ENCODE data around the gene LNX2. TPM values are rescaled to one million over a fixed set of nuclear protein-coding genes. Genes with fewer than 3 reads are reported as not detected.

The LNX2 gene
- polyA plus RNA-seq, 1 donor (not counting 4 experiments of a cell fraction or from before 2014, with no cell fraction given) = 17.0 TPM

DNA sequence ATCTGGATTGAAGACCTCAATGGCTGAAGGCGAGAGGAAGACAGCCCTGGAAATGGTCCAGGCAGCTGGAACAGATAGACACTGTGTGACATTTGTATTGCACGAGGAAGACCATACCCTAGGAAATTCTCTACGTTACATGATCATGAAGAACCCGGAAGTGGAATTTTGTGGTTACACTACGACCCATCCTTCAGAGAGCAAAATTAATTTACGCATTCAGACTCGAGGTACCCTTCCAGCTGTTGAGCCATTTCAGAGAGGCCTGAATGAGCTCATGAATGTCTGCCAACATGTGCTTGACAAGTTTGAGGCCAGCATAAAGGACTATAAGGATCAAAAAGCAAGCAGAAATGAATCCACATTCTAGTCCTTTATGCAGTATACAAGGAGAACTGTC lies 2.6 kb upstream of the LNX2 start:
- peak overlapping the region; percentile 97 to 99 (median 98) for H3K4me3 ChIP-seq (ENCODE audit: control insufficient read depth in 2 of 3, extremely low read depth in 1 of 3, insufficient read depth in 2 of 3, low read depth in 1 of 3, low read length in 3 of 3)
- H3K36me3 ChIP-seq (ENCODE audit: control insufficient read depth in 2 of 2, extremely low read depth in 1 of 2, insufficient read depth in 2 of 2, low read length in 2 of 2) = peaks cover 6 to 13% of the 10 kb centered on the region in 2 experiments
- peaks cover 27% of the 10 kb centered on the region for H3K4me1 ChIP-seq (ENCODE audit: control insufficient read depth, extremely low read depth, insufficient read depth, low read length)
- H3K27me3 ChIP-seq (ENCODE audit: control insufficient read depth, extremely low read depth, insufficient read depth, low read length) = no peaks in the 10 kb centered on the region
- peaks cover 4% of the 10 kb centered on the region for H4K20me1 ChIP-seq (ENCODE audit: control insufficient read depth, extremely low read depth, insufficient read depth, low read length)
- H3K9ac ChIP-seq (ENCODE audit: control insufficient read depth, extremely low read depth, insufficient read depth, low read length) = peak overlapping the region; percentile 98
- no peaks in the 10 kb centered on the region for H3K9me1 ChIP-seq (ENCODE audit: control insufficient read depth, extremely low read depth, insufficient read depth, low read length)
- no peak for TF ChIP-seq EZH2 (IDR thresholded peaks at IDR 0.05; ENCODE audit: low read length)
- TF ChIP-seq, protein P1, sequence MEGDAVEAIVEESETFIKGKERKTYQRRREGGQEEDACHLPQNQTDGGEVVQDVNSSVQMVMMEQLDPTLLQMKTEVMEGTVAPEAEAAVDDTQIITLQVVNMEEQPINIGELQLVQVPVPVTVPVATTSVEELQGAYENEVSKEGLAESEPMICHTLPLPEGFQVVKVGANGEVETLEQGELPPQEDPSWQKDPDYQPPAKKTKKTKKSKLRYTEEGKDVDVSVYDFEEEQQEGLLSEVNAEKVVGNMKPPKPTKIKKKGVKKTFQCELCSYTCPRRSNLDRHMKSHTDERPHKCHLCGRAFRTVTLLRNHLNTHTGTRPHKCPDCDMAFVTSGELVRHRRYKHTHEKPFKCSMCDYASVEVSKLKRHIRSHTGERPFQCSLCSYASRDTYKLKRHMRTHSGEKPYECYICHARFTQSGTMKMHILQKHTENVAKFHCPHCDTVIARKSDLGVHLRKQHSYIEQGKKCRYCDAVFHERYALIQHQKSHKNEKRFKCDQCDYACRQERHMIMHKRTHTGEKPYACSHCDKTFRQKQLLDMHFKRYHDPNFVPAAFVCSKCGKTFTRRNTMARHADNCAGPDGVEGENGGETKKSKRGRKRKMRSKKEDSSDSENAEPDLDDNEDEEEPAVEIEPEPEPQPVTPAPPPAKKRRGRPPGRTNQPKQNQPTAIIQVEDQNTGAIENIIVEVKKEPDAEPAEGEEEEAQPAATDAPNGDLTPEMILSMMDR (optimal IDR thresholded peaks at IDR 0.05 in 1 of 3, IDR thresholded peaks at IDR 0.05 in 1 of 3, conservative IDR thresholded peaks at IDR 0.05 in 1 of 3; ENCODE audit: extremely low read depth in 1 of 3, insufficient read depth in 2 of 3, low read length in 3 of 3) = no peak
- H3K27ac ChIP-seq (ENCODE audit: control insufficient read depth, insufficient read depth, low read length) = peak overlapping the region; percentile 99
- no peak overlapping the region for H2AFZ ChIP-seq (ENCODE audit: control insufficient read depth, low read length)
- H3K79me2 ChIP-seq (ENCODE audit: control insufficient read depth, insufficient read depth, low read length) = peaks cover 81% of the 10 kb centered on the region
- no peak for DNase-seq (ENCODE audit: low read depth, low spot score)
- H3K4me2 ChIP-seq (ENCODE audit: control insufficient read depth, extremely low read depth, insufficient read depth, low read depth, low read length) = peak overlapping the region; percentile 95
- FAIRE-seq = no peak
- dilution Hi-C loops (cut with MboI; ENCODE audit: extremely low pct_ligation_motif_present, low sequenced_read_pairs) = no loop called here
- no peaks in the 10 kb centered on the region for H3K9me3 ChIP-seq (ENCODE audit: control insufficient read depth, low read depth, low read length)

DNA sequence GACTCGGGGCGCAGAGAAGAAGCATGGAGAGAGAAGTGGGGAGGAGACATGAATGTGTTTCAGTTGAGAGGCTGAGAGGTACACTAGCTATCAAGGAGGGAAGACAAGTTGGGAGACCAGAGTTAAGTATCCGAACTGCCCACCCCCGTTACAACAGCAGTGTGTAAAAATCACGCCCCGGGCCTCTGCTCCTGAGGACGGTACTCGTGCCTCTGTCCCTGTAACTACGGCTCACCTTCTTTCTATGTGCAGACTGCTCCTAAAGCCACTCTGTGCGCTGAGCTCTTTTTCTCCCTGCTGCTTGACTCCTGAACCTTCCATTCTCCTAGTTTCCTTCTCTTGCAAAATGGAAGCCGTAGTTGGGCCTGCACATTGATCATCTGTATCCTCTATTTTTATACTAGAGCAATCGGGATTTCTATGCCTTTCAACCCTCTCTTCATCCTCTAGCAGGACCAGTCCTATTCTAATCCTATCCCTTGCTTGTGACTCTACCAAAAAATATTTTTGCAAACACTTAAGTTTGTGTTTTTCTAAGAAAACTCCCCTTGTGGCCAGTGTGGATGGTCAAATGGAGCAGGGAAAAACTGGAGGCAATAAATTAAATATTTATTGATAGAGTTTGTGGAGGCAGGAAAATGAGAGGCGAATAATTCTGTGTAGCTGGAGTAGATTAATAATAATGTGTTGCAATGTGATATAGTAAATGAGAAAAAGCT lies 1.9 kb upstream of the LNX2 start:
- Histone ChIP-seq H3K27ac (ENCODE audit: control insufficient read depth, insufficient read depth, low read length) (peak overlapping the region; percentile 99), H3K9ac (ENCODE audit: control insufficient read depth, extremely low read depth, insufficient read depth, low read length) (peak overlapping the region; percentile 98), H2AFZ (ENCODE audit: control insufficient read depth, low read length) (peak overlapping the region; percentile 68), H3K36me3 (ENCODE audit: control insufficient read depth in 2 of 2, extremely low read depth in 1 of 2, insufficient read depth in 2 of 2, low read length in 2 of 2) (peaks cover 6 to 13% of the 10 kb centered on the region in 2 experiments), H3K9me3 (ENCODE audit: control insufficient read depth, low read depth, low read length) (no peaks in the 10 kb centered on the region), H3K4me1 (ENCODE audit: control insufficient read depth, extremely low read depth, insufficient read depth, low read length) (peaks cover 33% of the 10 kb centered on the region), H3K9me1 (ENCODE audit: control insufficient read depth, extremely low read depth, insufficient read depth, low read length) (no peaks in the 10 kb centered on the region), H4K20me1 (ENCODE audit: control insufficient read depth, extremely low read depth, insufficient read depth, low read length) (peaks cover 4% of the 10 kb centered on the region), H3K79me2 (ENCODE audit: control insufficient read depth, insufficient read depth, low read length) (peaks cover 81% of the 10 kb centered on the region), H3K4me3 (ENCODE audit: control insufficient read depth in 2 of 3, extremely low read depth in 1 of 3, insufficient read depth in 2 of 3, low read depth in 1 of 3, low read length in 3 of 3) (peak overlapping the region; percentile 97 to 99 (median 98)), H3K27me3 (ENCODE audit: control insufficient read depth, extremely low read depth, insufficient read depth, low read length) (no peaks in the 10 kb centered on the region), H3K4me2 (ENCODE audit: control insufficient read depth, extremely low read depth, insufficient read depth, low read depth, low read length) (peak overlapping the region; percentile 95)
- no peak for DNase-seq (ENCODE audit: low read depth, low spot score)
- dilution Hi-C loops (cut with MboI; ENCODE audit: extremely low pct_ligation_motif_present, low sequenced_read_pairs) = no loop called here
- FAIRE-seq = no peak
- no peak for TF ChIP-seq EZH2 (IDR thresholded peaks at IDR 0.05; ENCODE audit: low read length)
- TF ChIP-seq, protein P1 (optimal IDR thresholded peaks at IDR 0.05 in 1 of 3, IDR thresholded peaks at IDR 0.05 in 1 of 3, conservative IDR thresholded peaks at IDR 0.05 in 1 of 3; ENCODE audit: extremely low read depth in 1 of 3, insufficient read depth in 2 of 3, low read length in 3 of 3) = peak in 1 of 3 experiments; percentile 12
